HEK293T (cell line): ENCODE measurements around the gene WDR64.
"Not testable (repeated sequence)": the region's sequence is repeated elsewhere in the genome, so short reads cannot be mapped to it uniquely, and the experiment has no call there.

ENCODE experiments used
- CTCF ChIA-PET: fragments of 350-600 bp; formaldehyde crosslinking; extraction: SDS; loops from one replicate; lab custom pipeline; 2021; ENCODE audit warnings: antibody characterized with exemption, inconsistent platforms; lab: Yijun Ruan, JAX
- POLR2A ChIA-PET: fragments of 350-600 bp; formaldehyde crosslinking; extraction: SDS; loops from one replicate; lab custom pipeline; 2020; ENCODE audit warnings: antibody characterized with exemption, inconsistent platforms; lab: Yijun Ruan, JAX
- DNase-seq: peaks from one replicate; pipeline ENCODE4 v3.0.0; 2012; ENCODE audit warnings: mixed read lengths; ENCODE audit errors: extremely low spot score
- ARNT ChIP-seq: fragments of 450-650 bp; IDR thresholded peaks from 2 replicates; pipeline ENCODE4 v1.6.1; 2017; ENCODE audit warnings: mild to moderate bottlenecking
- BHLHE40 ChIP-seq: fragments of 450-650 bp; IDR thresholded peaks from 2 replicates; pipeline ENCODE4 v1.6.1; 2016; ENCODE audit warnings: mild to moderate bottlenecking, moderate library complexity, borderline replicate concordance
- CTBP1 ChIP-seq: fragments of 450-650 bp; IDR thresholded peaks from 2 replicates; pipeline ENCODE4 v1.6.1; 2016; ENCODE audit warnings: borderline replicate concordance
- ELF4 ChIP-seq: fragments of 450-650 bp; IDR thresholded peaks from 2 replicates; pipeline ENCODE4 v1.6.1; 2017; ENCODE audit warnings: antibody characterized with exemption
- FOXA1 ChIP-seq: fragments of 450-650 bp; IDR thresholded peaks from 2 replicates; pipeline ENCODE4 v1.6.1; 2016; ENCODE audit warnings: mild to moderate bottlenecking
- FOXK2 ChIP-seq: fragments of 450-650 bp; IDR thresholded peaks from 2 replicates; pipeline ENCODE4 v1.6.1; 2016; ENCODE audit warnings: mild to moderate bottlenecking
- FOXM1 ChIP-seq: fragments of 450-650 bp; IDR thresholded peaks from 2 replicates; pipeline ENCODE4 v1.6.1; 2017; ENCODE audit warnings: mild to moderate bottlenecking, borderline replicate concordance
- HDGF ChIP-seq: fragments of 450-650 bp; IDR thresholded peaks from 2 replicates; pipeline ENCODE4 v1.6.1; 2017; ENCODE audit warnings: antibody characterized with exemption, borderline replicate concordance
- L3MBTL2 ChIP-seq: fragments of 450-650 bp; conservative IDR thresholded peaks from 2 replicates; pipeline ENCODE4 v1.6.1; 2016; ENCODE audit warnings: mild to moderate bottlenecking
- LEF1 ChIP-seq: fragments of 450-650 bp; IDR thresholded peaks from 2 replicates; pipeline ENCODE4 v1.6.1; 2017; ENCODE audit warnings: mild to moderate bottlenecking, borderline replicate concordance
- NFRKB ChIP-seq: fragments of 450-650 bp; IDR thresholded peaks from 2 replicates; pipeline ENCODE4 v1.6.1; 2016; ENCODE audit warnings: mild to moderate bottlenecking, moderate library complexity
- SP1 ChIP-seq: fragments of 450-650 bp; IDR thresholded peaks from 2 replicates; pipeline ENCODE4 v1.6.1; 2017
- SUZ12 ChIP-seq: fragments of 450-650 bp; IDR thresholded peaks from 2 replicates; pipeline ENCODE4 v1.6.1; 2016; ENCODE audit warnings: mild to moderate bottlenecking
- TARDBP ChIP-seq: fragments of 450-650 bp; IDR thresholded peaks from 2 replicates; pipeline ENCODE4 v1.6.1; 2016
- ZNF384 ChIP-seq: fragments of 450-650 bp; IDR thresholded peaks from 2 replicates; pipeline ENCODE4 v1.6.1; 2016
- TF ChIP-seq, protein P1 (sequence below): fragments of 450-650 bp; IDR thresholded peaks from 2 replicates; pipeline ENCODE4 v1.6.1; 2016

WDR64 gene

DNA sequence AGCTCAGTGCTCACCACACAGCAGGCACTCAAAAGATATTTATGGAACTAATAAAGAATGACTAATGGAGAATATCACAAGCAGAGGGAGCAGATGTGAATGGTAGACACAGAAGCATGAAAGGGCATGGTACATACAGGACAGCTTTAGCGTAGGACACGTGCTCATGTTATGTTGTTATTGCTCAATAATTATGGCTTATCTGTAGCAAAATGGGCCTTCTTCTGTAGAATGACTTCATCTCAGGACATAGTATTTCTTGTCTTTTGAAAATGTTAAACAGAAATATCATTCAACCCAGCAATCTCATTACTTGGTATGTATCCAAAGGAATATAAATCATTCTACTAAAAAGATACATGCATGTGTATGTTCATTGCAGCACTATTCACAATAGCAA lies 137.0 kb downstream of the WDR64 start:
- ChIA-PET POLR2A (no interaction called here), CTCF (no interaction called here)
- TF ChIP-seq FOXM1 (no peak), FOXK2 (no peak), SP1 (no peak), L3MBTL2 (no peak)
- no peak for DNase-seq

DNA sequence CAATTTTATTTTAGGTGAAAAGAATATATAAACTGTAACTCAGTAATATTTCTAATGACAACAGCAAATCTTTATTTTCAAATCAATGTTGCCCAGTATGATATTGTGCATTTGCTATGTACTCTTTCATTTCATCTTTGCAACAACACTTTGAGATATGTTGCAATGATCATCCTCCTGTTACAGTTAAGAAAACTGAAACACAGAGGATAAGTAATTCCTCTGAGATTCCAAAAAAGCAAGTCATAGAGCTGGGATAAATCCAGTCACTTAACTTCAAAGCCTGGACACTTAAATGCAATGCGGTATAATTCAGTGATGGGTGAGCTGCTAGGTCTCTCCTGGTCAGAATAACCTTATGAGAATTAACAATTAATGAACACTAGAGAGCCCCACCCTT lies 147.3 kb downstream of the WDR64 start:
- POLR2A ChIA-PET = no interaction called here
- DNase-seq = no peak
- CTCF ChIA-PET = no interaction called here

DNA sequence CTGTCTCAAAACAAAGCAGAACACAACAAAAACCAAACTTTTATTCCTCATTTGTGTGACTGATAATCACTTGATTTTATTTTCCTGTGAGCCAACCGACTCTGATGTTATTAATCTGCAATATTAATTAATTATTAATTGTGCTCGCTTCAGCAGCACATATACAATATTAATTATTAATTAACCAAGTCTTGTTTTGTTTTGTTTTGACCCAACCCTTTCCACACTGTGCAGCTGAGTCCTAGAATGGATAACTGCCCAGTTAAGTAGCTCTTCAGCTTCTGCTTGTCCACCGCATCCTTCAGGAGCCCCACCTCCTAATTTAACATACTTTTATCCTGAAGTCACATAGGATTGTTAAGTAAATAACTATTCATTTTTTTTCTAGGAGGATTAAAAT lies 148.6 kb downstream of the WDR64 start:
- ChIA-PET POLR2A (no interaction called here), CTCF (interaction anchor here (0.5 kb wide), 1 partner anchor 10 kb away, joined by 3 read pairs; no protein-coding TSS in a partner anchor)
- DNase-seq = no peak
- TF ChIP-seq HDGF = no peak
- TF ChIP-seq ARNT = no peak

More for the DNA sequence above, 147.3 kb downstream of the WDR64 start:
- TF ChIP-seq L3MBTL2 (no peak), FOXM1 (no peak), TARDBP (no peak), NFRKB (no peak), ELF4 (no peak), SP1 (no peak), ZNF384 (no peak), HDGF (no peak), FOXA1 (no peak), SUZ12 (no peak), ARNT (no peak), BHLHE40 (no peak), CTBP1 (no peak), FOXK2 (no peak), LEF1 (no peak)
- TF ChIP-seq, protein P1, sequence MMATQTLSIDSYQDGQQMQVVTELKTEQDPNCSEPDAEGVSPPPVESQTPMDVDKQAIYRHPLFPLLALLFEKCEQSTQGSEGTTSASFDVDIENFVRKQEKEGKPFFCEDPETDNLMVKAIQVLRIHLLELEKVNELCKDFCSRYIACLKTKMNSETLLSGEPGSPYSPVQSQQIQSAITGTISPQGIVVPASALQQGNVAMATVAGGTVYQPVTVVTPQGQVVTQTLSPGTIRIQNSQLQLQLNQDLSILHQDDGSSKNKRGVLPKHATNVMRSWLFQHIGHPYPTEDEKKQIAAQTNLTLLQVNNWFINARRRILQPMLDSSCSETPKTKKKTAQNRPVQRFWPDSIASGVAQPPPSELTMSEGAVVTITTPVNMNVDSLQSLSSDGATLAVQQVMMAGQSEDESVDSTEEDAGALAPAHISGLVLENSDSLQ = no peak

DNA sequence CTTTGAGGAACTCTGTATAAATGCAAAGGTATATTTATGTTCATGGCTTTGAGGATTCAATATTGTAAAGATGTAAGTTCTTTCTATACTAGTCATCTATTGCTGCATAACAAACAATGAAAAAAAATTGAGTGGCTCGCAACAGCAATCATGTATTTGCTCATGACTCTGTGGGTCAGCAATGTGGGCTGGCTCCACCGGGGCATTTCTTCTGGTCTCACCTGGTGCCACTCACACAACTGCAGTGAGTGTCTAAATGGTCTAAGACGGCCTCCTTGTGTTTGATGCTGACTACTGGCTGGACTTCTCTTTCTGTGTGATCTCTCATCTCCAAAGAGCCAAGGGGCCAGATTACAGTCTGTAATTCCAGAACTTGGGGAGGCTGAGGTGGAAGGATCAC lies 150.8 kb downstream of the WDR64 start:
- DNase-seq = no peak
- POLR2A ChIA-PET = no interaction called here
- CTCF ChIA-PET = no interaction called here
- no peak for TF ChIP-seq ZNF384
- TF ChIP-seq FOXM1 = no peak
- no peak for TF ChIP-seq L3MBTL2
- no peak for TF ChIP-seq FOXK2
- TF ChIP-seq BHLHE40 = no peak
- no peak for TF ChIP-seq SUZ12
- no peak for TF ChIP-seq TARDBP
- no peak for TF ChIP-seq LEF1
- no peak for TF ChIP-seq ELF4
- no peak for TF ChIP-seq HDGF
- TF ChIP-seq FOXA1 = no peak
- TF ChIP-seq SP1 = no peak

DNA sequence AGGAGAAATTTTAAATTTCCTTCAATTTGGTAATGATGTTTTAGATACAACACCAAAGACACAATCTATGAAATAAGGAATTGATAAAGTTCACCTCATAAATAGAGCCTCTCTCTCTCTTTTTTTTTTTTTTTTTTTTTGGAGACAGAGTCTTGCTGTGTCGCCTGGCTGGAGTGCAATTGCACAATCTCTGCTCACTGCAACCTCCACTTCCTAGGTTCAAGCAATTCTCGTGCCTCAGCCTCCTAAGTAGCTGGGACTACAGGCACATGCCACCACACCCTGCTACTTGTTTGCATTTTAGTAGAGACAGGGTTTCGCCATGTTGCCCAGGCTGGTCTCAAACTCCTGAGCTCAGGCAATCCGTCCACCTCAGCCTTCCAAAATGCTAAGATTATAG lies 152.6 kb downstream of the WDR64 start:
- DNase-seq, CTCF ChIA-PET, POLR2A ChIA-PET: not testable (repeated sequence)

DNA sequence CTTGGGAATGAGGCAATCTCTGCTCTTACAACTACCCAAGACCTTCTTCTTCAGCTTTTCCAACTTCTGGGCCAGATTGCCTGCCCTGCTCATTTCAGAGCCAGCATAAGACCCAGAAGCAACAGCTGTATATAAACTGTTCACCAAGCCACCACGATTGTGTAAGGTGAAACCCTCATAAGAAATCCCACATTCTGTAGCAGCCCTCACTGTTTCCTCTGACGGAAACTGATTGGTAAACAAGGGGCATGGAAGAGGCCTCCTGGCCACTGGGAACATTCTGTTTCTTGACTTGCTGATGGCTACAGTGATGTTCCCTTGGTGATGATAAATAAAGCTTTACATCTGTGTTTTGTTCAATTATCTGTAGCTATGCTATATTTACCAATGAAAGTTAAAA lies 156.2 kb downstream of the WDR64 start:
- DNase-seq = no peak
- TF ChIP-seq FOXA1 (no peak), ZNF384 (no peak), LEF1 (no peak), FOXK2 (no peak), CTBP1 (no peak), ELF4 (no peak), SP1 (no peak), TARDBP (no peak), HDGF (no peak), L3MBTL2 (no peak), NFRKB (no peak)
- TF ChIP-seq, protein P1 = no peak
- CTCF ChIA-PET = interaction anchor here (0.7 kb wide), 1 partner anchor 320 kb away, joined by 3 read pairs; no protein-coding TSS in a partner anchor
- POLR2A ChIA-PET = no interaction called here

DNA sequence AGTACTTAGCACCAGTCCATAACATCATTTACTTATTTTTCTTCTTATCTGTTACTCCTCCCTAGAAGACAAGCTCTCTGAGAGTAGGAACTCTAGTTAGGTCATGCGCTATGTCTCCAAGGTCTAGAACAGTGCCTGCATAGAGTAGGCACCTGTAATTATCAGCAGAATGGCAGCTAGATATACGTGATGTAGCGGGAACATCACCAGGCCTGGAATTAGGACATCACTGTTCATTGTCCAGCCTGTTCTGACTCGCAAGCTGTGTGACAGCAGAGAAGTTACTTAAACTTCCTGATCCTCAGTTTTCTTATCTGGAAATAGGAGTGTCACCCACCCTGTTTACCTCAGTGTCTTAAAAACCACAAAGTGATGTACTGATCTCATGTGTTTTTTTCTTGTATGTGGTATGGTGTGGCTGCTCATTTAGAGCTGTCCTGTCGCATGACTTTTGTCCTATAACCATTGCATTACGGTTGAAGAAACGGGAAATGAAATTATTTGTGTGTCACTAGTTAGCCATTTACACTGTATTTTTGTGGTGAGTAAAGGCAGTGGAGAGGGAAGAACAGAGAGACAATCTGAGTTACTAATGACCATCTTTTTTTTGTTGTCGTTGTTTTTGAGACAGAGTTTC lies 158.8 kb downstream of the WDR64 start:
- no peak for TF ChIP-seq SP1
- no peak for TF ChIP-seq BHLHE40
- TF ChIP-seq TARDBP = no peak
- no peak for TF ChIP-seq HDGF
- TF ChIP-seq NFRKB = no peak
- TF ChIP-seq FOXK2 = no peak
- TF ChIP-seq, protein P1 = no peak
- TF ChIP-seq ARNT = no peak
- no peak for TF ChIP-seq CTBP1
- TF ChIP-seq LEF1 = no peak
- no peak for TF ChIP-seq ZNF384
- no peak for TF ChIP-seq FOXA1
- no peak for TF ChIP-seq SUZ12
- TF ChIP-seq L3MBTL2 = no peak
- TF ChIP-seq ELF4 = no peak
- TF ChIP-seq FOXM1 = no peak
- POLR2A ChIA-PET = interaction anchor here (1.4 to 1.5 kb wide), 2 partner anchors 36 to 37 kb away, joined by 3 to 4 read pairs; partner anchors contain the start of gene EXO1
- no peak for DNase-seq
- CTCF ChIA-PET = interaction anchor here (0.7 kb wide), 1 partner anchor 911 kb away, joined by 3 read pairs; no protein-coding TSS in a partner anchor
